NOMO-1 treated with DMSO at 0.1 percent for 48 hours (cell line): ENCODE results near the gene HECTD1.
"Not testable (repeated sequence)": the region's sequence is repeated elsewhere in the genome, so short reads cannot be mapped to it uniquely, and the experiment has no call there.

Source experiments
- DNase-seq: peaks from one replicate; lab custom pipeline; 2025; ENCODE audit not compliant: unreplicated experiment; lab: John Stamatoyannopoulos, UW

Gene HECTD1

DNA sequence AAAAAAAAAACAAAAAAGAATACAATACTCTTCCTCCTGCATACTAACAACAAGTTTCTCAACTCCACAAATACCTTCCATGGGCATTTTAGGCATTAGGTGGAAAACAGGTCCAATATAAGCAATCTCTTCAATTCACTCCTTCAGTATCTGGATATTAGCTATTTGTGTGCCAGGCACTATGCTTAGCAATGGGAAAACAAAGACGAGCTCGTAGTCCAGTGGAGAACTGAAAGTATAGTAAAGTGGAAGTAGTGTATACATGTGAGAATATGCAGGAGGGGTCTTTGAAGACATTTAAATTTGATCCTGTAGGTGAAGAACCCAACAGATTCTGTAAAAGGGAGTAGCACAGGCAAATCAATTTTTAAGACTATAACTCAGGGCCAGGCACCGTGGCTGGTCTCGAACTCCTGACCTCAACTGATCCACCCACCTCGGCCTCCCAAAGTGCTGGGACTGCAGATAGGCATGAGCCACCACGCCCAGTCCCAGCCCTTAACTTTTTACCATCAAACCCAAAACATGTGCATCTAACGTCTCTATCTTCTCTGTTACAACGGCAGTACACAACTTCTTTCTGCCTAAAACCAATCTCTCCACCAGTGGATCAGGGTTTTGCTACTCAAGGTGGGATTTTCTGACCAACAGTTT is 10.6 kb downstream of the HECTD1 start:
- DNase-seq, result peak; percentile 45

DNA sequence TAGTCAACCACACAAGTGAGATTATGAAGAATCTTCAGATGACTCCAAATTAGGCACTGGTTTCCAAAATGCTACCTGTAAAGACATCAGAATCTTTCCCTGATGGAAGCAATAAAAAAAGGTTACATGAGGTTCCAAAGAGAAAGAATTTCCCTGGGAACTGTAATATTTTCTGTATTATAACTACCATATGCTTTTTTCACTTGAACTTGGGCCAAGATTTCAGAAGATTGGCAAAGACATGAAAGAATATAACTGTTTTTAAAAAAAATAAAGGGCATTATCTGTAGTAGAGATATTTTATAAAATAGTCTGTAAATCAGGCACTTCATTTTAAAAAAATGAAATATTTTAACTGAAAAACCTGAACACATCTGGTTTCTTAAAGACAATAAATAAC is 12.9 kb downstream of the HECTD1 start:
- DNase-seq, result no peak

DNA sequence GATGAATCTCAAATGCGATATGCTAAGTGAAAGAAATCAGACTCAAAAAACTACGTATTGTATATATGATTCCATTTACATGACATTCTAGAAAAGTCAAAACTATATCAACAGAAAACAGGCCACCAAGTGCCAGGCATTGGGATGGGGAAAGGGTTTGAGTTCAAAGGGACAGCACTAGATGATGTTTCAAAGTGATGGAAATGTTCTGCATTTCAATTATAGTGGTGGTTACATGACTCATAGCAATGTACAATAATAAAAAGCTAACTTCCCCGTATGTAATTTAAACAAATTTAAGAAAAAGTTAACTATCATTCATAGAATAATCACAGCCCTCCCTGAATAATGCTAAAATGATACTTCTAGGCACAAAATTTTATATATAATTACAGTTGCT is 13.5 kb downstream of the HECTD1 start:
- DNase-seq, result peak; percentile 45

DNA sequence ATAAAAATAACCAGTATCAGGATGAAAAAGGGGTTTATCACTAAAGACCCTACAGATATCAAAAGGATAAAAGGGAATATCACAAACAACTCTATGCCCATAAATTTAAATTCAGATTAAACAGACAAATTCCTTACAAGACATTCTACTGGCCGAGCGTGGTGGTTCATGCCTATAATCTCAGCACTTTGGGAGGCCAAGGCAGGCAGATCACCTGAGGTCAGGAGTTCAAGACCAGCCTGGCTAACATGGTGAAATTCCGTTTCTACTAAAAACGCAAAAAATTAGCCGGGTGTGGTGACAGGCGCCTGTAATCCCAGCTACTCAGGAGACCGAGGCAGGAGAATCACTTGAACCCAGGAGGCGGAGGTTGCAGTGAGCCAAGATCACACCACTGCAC is 15.0 kb downstream of the HECTD1 start:
- not testable (repeated sequence) for DNase-seq

DNA sequence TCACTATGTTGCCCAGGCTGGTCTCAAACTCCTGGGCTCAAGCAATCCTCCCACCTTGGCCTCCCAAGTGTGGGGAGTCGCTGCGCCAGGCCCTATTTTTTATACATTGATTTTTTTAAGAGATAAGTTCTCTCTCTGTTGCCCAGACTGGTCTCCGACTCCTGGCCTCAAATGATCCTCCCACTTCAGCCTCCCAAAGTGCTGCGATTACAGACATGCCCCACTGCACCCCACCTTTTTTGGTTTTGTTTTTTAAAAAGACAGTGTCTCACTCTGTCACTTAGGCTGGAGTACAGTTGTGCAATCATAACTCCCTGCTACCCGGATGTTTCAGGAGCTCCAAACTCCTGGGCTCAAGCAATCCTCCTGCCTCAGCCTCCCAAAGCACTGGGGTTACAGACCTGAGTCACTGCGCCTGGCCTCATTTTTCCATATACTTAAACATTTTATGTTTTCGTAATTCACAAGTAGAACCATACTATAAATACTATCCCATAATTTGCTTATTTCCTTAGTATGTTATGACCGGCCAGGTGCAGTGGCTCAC is 16.8 kb downstream of the HECTD1 start:
- no peak for DNase-seq

DNA sequence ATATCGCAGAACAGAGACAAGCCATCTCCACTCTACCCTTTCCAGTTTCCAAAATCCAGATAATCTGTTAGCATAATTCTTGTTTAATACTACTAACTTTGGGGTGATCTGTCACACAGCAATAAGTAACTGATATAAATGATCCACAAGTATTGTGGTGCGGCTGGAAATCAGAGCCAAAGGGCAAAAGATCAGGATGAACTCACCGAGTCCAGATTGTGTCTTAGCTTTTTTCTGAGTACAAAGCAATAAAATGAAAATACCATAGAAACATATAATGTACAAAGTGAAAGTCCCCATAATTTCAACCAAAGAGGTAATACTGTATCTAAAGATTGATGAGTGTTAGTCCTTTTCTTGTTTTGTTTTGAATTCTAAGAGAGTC is 17.4 kb downstream of the HECTD1 start:
- DNase-seq, result no peak

DNA sequence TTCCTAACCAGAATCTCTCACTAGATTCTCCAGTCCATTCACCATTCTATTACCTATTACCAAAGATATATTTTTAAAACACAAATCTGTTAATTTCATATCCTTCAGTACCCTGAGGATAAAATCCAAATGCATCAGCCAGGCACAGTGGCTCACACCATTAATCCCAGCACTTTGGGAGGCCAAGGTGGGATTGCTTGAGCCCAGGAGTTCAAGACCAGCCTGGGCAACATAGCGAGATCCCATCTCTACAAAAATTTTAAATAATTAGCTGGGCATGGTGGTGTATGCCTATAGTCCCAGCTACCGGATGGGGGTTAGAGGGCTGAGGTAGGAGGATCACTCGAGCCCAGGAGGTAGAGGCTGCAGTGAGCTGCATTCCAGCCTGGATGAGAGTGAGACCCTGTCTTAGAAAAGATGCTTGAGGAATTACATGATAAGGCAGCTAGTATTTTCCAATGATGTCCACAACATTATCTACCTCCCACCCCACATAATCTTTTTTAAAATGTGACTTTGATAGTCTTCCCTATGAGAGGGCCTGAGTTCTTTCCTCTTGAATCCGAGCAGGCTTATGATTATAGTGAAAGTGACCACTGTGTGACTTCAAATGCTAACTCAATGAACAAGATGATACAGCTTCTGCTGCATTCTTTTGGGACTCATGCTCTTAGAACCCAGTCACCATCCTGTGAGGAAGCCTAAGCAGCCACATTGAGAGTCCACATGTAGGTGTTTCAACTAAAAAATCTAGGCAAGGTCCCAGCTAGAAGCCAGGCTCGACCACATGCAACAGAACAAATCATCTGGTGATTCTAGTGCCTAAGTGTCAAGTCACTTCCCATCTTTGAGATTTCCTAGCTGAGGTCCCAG is 18.0 kb downstream of the HECTD1 start:
- no peak for DNase-seq

DNA sequence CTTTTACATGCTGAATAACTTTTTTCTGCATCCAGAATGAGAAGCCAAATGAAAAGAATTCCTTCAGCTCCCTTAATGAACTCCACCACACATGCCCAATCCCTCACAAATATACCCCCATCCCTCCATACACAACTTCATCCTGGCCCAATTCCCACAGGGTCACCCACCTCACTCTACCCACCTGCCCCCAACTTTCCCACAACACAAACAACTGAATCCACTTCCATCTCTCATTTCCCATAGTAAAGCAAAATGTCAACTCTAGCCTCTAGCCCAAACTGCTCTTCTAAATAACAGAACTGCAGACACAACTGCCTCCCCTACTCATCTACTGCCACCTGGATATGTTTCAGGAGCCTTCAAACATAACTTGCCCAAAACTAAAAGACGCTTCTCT is 18.8 kb downstream of the HECTD1 start:
- no peak for DNase-seq

DNA sequence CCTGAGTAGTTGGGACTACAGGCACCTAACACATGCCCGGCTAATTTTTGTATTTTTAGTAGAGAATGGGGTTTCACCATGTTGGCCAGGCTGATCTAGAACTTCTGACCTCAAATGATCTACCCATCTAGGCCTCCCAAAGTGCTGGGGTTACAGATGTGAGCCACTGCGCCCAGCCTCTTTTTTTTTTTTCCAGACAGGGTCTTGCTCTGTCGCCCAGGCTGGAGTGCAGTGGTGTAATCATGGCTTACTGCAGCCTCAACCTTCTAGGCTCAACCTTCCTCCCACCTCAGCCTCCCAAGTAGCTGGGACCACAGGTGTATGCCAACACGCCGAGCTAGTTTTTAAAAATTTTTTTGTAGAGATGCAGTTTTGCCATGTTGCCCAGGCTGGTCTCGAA is 25.6 kb downstream of the HECTD1 start:
- not testable (repeated sequence) for DNase-seq

DNA sequence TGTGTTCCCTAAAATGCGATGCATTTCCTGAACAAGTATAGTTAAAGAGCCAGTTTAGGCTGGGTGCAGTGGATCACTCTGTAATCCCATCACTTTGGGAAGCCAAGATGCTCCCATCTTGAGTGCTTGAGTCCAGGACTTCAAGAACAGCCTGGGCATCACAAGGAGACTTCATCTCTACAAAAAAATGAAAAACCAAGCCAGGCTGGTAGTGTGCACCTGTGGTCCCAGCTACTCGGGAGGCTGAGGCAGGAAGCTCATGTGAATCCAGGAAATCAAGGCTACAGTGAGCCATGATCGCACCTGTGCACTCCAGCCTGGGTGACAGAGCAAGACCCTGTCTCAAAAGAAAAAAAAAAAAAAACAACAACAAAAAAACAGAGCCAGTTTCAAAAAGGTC is 26.3 kb downstream of the HECTD1 start:
- no peak for DNase-seq

DNA sequence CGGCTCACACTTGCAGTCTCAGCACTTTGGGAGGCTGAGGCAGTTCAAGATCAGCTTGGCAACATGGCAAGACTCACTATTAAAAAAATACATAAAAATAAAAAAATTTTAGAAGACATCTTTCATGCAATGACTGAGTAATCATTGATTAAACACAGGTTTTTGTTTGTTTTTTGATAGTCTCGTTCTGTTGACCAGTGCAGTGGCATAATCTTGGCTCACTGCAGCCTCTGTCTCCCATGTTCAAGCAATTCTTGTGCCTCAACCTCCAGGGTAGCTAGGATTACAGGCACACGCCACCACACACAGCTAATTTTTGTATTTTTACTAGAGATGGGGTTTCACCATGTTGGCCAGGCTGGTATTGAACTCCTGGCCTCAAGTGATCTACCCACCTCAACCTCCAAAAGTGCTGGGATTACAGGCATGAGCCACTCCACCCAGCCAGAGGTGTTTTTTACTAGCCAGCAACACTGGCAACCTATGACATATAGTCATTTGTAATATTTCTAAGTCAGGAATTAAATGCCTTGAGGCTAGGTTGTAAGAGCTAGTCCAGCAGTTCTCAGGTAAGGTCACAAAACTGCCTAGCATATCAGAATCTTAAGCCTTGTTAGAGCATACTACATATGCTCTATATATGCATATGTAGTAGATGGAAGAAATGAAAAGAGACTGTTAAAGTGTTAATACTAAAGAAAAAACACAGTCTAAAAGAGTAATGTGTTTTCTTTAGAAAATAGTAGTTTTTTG is 27.1 kb downstream of the HECTD1 start:
- no peak for DNase-seq

DNA sequence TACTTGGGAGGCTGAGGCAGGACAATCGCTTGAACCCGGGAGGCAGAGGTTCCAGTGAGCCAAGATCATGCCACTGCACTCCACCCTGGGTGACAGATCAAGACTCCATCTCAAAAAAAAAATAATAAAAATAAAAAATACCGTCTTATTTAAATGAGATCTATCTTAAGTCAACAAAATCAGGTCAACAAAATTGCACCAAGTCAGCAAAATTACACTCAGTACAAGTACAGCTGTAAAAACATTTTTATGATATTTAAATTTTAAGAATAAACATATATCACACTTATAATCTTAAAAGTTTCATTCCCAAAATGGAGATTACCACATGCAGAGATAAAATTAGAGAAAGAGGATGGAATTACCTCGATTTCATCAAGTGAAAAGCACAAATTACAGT is 33.2 kb downstream of the HECTD1 start:
- DNase-seq, result no peak

DNA sequence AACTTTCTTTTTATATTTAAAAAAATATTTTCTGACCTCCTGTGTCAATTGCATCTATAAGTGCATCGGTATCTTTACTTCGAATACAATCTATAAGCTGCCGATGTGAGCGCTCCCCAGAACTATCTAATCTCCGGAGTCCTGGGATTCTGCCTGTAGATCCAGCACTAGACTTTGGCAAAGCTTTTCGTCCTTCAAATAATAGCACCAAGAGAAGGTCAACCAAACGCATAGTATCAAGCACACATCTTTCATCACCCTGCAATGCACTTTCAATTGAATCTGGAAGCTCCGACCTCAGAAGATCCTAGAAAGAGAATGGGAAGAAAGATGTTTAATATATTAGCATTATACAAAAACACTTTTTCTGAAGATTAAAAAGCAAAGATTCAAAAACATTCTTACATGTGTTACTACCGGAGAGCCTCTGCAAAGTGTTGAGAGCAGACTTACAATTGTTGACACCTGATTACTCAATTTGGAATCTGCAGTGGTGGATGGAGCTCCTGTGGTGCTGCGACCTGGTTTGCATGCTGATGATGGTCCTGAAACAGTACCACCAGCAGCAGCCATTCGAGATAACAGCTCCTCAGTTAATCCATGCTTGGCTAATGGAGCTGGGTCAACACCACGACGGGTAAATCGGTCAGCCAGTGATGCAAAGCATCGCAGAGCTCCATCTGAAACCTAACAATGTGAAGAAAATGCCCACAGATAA is 34.3 kb downstream of the HECTD1 start:
- DNase-seq, result no peak

DNA sequence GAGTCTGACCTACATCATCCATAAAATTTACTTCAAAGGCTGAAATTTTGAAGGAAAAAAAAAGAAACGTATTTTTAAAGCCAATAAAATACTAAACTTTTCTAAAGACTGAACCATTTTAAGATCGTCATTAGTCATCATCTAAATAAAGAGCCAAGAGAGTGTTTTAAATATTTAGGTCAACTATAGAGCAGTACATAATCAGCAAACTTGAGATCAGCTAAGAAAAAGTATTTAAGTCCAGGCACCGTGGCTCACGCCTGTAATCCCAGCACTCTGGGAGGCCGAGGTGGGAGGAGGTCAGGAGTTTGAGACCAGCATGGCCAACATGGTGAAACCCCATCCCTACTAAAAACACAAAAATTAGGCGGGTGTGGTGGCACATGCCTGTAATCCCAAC is 35.5 kb downstream of the HECTD1 start:
- no peak for DNase-seq

DNA sequence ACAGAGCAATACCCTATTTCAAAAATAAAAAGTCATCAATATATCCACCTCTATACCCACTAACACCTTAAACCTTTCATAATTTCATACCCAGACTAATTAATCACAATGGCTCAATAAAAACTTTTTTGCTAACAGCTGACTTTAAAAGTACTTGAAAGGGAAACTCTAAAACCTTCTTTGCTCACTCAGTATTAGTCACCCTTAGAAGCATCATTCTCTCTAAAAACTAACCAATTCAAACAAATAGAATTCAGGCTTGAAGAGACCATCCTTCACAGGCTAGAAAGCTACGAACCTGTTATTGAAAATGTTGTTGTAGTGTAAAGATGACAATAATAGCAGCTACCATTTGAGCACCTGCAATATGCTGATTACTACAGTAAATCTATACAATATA is 37.2 kb downstream of the HECTD1 start:
- DNase-seq, result no peak

DNA sequence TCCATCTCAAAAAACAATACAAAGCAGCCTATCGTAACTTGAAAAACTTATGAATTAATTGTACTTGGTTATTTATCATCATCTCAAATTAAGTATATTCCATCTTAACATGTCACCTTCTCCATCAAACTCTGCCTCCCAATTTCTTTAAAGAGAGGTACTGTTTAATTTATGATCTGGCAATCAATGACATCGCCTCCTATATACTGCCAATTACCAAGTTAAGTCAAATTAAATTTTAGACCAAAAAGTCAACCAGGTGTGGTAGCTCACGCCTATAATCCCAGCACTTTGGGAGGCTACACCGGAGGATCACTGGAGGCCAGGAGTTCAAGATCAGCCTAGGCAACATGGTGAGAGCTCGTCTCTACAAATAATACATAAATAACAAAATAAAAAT is 37.7 kb downstream of the HECTD1 start:
- no peak for DNase-seq

DNA sequence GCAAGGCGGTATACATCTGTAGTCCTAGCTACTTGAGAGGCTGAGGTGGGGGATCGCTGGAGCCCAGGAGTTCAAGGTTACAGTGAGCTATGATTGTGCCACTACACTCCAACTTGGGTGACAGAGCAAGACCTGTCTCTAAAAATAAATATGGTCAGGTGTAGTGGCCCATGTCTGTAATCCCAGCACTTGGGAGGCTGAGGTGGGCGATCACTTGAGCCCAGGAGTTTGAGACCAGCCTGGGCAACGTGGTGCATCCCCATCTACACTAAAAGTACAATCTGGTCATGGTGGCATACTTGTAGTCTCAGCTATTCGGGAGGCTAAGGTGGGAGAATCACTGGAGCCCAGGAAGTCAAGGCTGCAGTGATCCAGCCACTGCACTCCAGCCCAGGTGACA is 40.6 kb downstream of the HECTD1 start:
- DNase-seq, result no peak

DNA sequence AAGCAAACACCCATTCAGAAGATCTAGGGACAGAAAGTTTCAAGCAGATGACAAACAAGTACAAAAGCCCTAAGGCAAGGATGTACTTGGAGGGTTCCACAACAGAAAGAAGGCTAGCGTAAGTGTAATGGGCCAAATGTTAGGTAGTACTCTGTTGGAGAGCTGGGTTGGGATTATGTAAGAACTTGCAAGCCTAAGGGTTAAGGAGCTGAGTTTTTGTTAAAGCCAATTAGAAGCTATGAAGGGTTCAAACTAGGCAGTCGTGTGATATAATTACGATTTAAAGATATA is 41.4 kb downstream of the HECTD1 start:
- no peak for DNase-seq

DNA sequence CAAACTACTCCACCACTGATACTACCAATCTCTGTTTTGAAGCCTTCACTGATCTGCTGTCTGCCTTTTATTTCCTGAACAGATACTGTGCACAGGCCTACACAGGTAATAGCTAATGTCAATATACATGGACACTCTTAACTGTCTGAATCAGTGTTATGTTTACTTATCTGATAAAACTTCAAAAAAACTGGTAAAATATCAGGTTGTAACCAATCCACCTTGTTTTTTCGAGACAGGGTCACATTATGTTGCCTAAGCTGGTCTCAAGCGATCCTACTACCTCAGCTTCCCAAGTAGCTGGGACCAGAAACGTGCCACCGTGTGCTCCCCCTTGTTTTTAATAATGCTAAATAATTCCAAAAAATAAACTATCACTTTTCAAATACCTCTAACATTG is 43.5 kb downstream of the HECTD1 start:
- no peak for DNase-seq

DNA sequence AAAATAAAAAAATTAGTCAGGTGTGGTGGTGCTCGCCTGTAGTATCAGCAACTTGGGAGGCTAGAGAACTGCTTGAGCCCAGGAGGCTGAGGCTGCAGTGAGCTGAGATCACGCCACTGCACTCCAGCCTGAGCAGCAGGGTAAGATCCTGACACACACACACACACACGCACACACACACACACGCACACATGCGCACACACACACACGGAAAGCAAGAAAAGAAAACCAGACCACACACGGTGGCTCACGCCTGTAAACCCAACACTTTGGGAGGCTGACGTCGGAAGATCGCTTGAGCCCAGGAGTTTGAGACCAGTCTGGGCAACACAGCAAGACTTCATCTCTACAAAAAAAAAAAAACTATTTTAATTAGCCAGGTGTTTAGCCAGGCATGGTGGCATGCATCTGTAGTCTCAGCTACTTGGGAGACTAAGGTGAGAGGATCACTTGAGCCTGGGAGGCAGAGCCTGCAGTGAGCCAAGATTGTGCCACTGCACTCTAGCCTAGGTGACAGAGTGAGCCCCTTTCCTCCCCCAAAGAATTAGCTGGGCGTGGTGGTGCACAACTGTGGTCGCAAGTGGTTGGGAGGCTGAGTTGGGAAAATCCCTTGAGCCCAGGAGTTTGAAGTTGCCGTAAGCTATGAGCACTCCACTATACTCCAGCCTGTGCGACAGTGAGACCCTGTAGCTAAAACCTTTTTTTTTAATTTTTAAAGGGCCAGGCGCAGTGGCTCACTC is 44.5 kb downstream of the HECTD1 start:
- DNase-seq, result no peak

DNA sequence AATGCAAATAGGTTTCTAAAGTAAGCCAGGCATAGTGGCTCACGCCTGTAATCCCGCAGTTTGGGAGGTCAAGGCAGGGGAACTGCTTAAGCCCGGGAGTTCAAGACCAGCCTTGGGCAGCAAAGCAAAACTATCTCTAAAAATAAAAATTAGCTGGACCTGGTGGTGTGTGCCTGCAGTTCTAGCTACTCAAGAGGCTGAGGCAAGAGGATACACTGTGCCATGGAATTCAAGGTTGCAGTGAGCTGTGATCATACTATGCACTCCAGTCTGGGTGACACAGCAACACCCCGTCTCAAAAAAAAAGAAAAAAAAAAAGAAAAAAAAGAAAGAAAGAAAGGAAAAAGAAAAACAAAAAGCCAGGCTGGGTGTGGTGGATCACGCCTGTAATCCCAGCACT is 46.3 kb downstream of the HECTD1 start:
- DNase-seq, result no peak
